H1 (cell line): Measurements from ENCODE around the gene PRDM15. TPM values are rescaled to one million over a fixed set of nuclear protein-coding genes. Genes with fewer than 3 reads are reported as not detected.

Experiments used
- CTCF ChIA-PET: fragments of 300-600 bp; sonication (Branson Sonifier 250); formaldehyde crosslinking; loops from one replicate; lab custom pipeline; 2021; ENCODE audit not compliant: partially characterized antibody; lab: Charles Lee
- POLR2A ChIA-PET: fragments of 300-600 bp; sonication (Branson Sonifier 250); formaldehyde crosslinking; loops from one replicate; lab custom pipeline; 2021; ENCODE audit warnings: inconsistent platforms; ENCODE audit not compliant: partially characterized antibody; lab: Charles Lee
- DNase-seq, 2 experiments: peaks; one replicate each; pipeline versions ENCODE4 v3.0.0 to v3.0.0-alpha.2; 2010 to 2022; ENCODE audit warnings: low spot score in 2 of 2, low read depth in 1 of 2, mixed read lengths in 1 of 2
- FAIRE-seq: peaks from 2 replicates; lab custom pipeline; 2011; peaks lifted over from hg19 to GRCh38; lab: Jason Lieb, UNC
- H2AFZ ChIP-seq: 2 replicates; pipeline ENCODE4 v1.8.1; 2012; ENCODE audit warnings: low read length, inconsistent platforms
- H2AK5ac ChIP-seq: 2 replicates; pipeline ENCODE4 v1.6.1; 2013; ENCODE audit warnings: low read depth, low read length
- H2BK120ac ChIP-seq: replicated peaks from 2 replicates; pipeline ENCODE3; 2013; ENCODE audit warnings: low read depth, low read length, inconsistent platforms
- H2BK12ac ChIP-seq: 2 replicates; pipeline ENCODE4 v1.6.1; 2013; ENCODE audit warnings: low read depth, low read length
- H2BK15ac ChIP-seq: 2 replicates; pipeline ENCODE4 v1.6.1; 2013; ENCODE audit warnings: low read length
- H2BK20ac ChIP-seq: 2 replicates; pipeline ENCODE4 v1.6.1; 2013; ENCODE audit warnings: low read length
- H2BK5ac ChIP-seq: 2 replicates; pipeline ENCODE4 v1.6.1; 2013; ENCODE audit warnings: low read depth, low read length
- H3K14ac ChIP-seq: 2 replicates; pipeline ENCODE4 v1.6.1; 2013; ENCODE audit warnings: inconsistent platforms; ENCODE audit not compliant: insufficient read length
- H3K18ac ChIP-seq: 2 replicates; pipeline ENCODE4 v1.6.1; 2013; ENCODE audit warnings: low read length; ENCODE audit errors: extremely low read depth
- H3K23ac ChIP-seq: 2 replicates; pipeline ENCODE4 v1.6.1; 2013; ENCODE audit warnings: inconsistent platforms; ENCODE audit not compliant: insufficient read length
- H3K23me2 ChIP-seq: 2 replicates; pipeline ENCODE4 v1.6.1; 2013; ENCODE audit warnings: low read depth, low read length
- H3K27ac ChIP-seq: 2 replicates; pipeline ENCODE4 v1.6.1; 2011; ENCODE audit warnings: low read depth, low read length, inconsistent platforms
- H3K27me3 ChIP-seq, 4 experiments: replicated peaks in 1 of 4; 1 replicate in 1 of 4; 2 replicates in 3 of 4; pipeline versions ENCODE4 v1.6.1 to v1.8.1; 2011 to 2013; ENCODE audit warnings: low read length in 3 of 4, mild to moderate bottlenecking in 3 of 4, inconsistent platforms in 2 of 4, mixed read lengths in 2 of 4, moderate library complexity in 1 of 4; ENCODE audit not compliant: control insufficient read depth in 3 of 4, insufficient read depth in 3 of 4; ENCODE audit errors: extremely low read depth in 1 of 4
- H3K36me3 ChIP-seq, 4 experiments: 2 replicates each; pipeline versions ENCODE4 v1.6.1 to v1.8.1; 2011 to 2013; ENCODE audit warnings: mild to moderate bottlenecking in 4 of 4, low read length in 3 of 4, moderate library complexity in 2 of 4, control low read depth in 1 of 4, inconsistent platforms in 1 of 4; ENCODE audit not compliant: insufficient read depth in 4 of 4, control insufficient read depth in 2 of 4
- H3K4ac ChIP-seq: replicated peaks from 2 replicates; pipeline ENCODE3; 2013; ENCODE audit warnings: low read length, low read depth, mixed read lengths, inconsistent platforms; ENCODE audit not compliant: insufficient read length
- H3K4me1 ChIP-seq, 4 experiments: replicated peaks in 1 of 4; 1 replicate in 1 of 4; 2 replicates in 3 of 4; pipeline versions ENCODE4 v1.6.1 to v1.8.1; 2011 to 2013; ENCODE audit warnings: low read length in 3 of 4, inconsistent platforms in 2 of 4, mixed read lengths in 1 of 4; ENCODE audit not compliant: insufficient read depth in 4 of 4, control insufficient read depth in 3 of 4
- H3K4me2 ChIP-seq, 2 experiments: 2 replicates each; pipeline versions ENCODE4 v1.6.1 to v1.8.1; 2011 to 2013; ENCODE audit warnings: low read depth in 2 of 2, low read length in 2 of 2, control low read depth in 1 of 2, inconsistent platforms in 1 of 2, mild to moderate bottlenecking in 1 of 2; ENCODE audit not compliant: insufficient read depth in 1 of 2
- H3K4me3 ChIP-seq, 4 experiments: fragments of 200-600, 300-600 bp in 1 of 4; sonication (generic), shearing (Covaris generic), sonication (Bioruptor Twin) in 1 of 4; 2 replicates each; pipeline versions ENCODE4 v1.5.1 to v1.8.1; 2011 to 2016; ENCODE audit warnings: low read length in 4 of 4, low read depth in 3 of 4, control low read depth in 2 of 4, inconsistent platforms in 2 of 4, mild to moderate bottlenecking in 2 of 4, mixed read lengths in 1 of 4, moderate library complexity in 1 of 4; ENCODE audit not compliant: insufficient read depth in 2 of 4; ENCODE audit errors: extremely low read depth in 1 of 4
- H3K56ac ChIP-seq: replicated peaks from 2 replicates; pipeline ENCODE3; 2013; ENCODE audit warnings: low read depth, mild to moderate bottlenecking, mixed read lengths, low read length, inconsistent platforms; ENCODE audit not compliant: insufficient read length
- H3K79me1 ChIP-seq: 2 replicates; pipeline ENCODE4 v1.6.1; 2013; ENCODE audit warnings: low read depth, low read length, control low read depth
- H3K79me2 ChIP-seq, 2 experiments: 2 replicates each; pipeline versions ENCODE4 v1.6.1 to v1.8.1; 2012 to 2013; ENCODE audit warnings: low read length in 2 of 2, mild to moderate bottlenecking in 2 of 2, inconsistent platforms in 1 of 2; ENCODE audit not compliant: insufficient read depth in 2 of 2, control insufficient read depth in 1 of 2
- H3K9ac ChIP-seq, 4 experiments: replicated peaks in 1 of 4; 1 replicate in 1 of 4; 2 replicates in 3 of 4; pipeline versions ENCODE4 v1.6.1 to v1.8.1; 2011 to 2013; ENCODE audit warnings: low read depth in 3 of 4, low read length in 3 of 4, control low read depth in 2 of 4, mild to moderate bottlenecking in 2 of 4, moderate library complexity in 2 of 4, inconsistent platforms in 1 of 4; ENCODE audit errors: extremely low read depth in 1 of 4
- H3K9me3 ChIP-seq, 2 experiments: 2 replicates each; pipeline versions ENCODE4 v1.6.1 to v1.8.1; 2012 to 2013; ENCODE audit warnings: mild to moderate bottlenecking in 2 of 2, moderate library complexity in 2 of 2, control low read depth in 1 of 2, inconsistent platforms in 1 of 2, low read depth in 1 of 2, low read length in 1 of 2, mixed read lengths in 1 of 2; ENCODE audit not compliant: insufficient read depth in 2 of 2
- H4K20me1 ChIP-seq, 2 experiments: replicated peaks in 1 of 2; 2 replicates each; pipeline versions ENCODE3 to v1.8.1; 2011 to 2013; ENCODE audit warnings: inconsistent platforms in 2 of 2, low read length in 2 of 2, mild to moderate bottlenecking in 1 of 2; ENCODE audit not compliant: insufficient read depth in 2 of 2, control insufficient read depth in 1 of 2
- H4K5ac ChIP-seq: 2 replicates; pipeline ENCODE4 v1.6.1; 2013; ENCODE audit warnings: low read length, low read depth, mixed read lengths, inconsistent platforms; ENCODE audit not compliant: insufficient read length
- H4K8ac ChIP-seq: 2 replicates; pipeline ENCODE4 v1.8.0; 2013; ENCODE audit warnings: mild to moderate bottlenecking, moderate library complexity, low read length, inconsistent platforms; ENCODE audit not compliant: insufficient read depth; ENCODE audit errors: extremely low read depth
- H4K91ac ChIP-seq: replicated peaks from 2 replicates; pipeline ENCODE3; 2013; ENCODE audit warnings: low read length, mixed read lengths, inconsistent platforms; ENCODE audit not compliant: insufficient read length
- CBX8 ChIP-seq: fragments of 300-800, 300-1000 bp; sonication (generic); IDR thresholded peaks from 2 replicates; pipeline ENCODE4 v1.7.1; 2016; ENCODE audit warnings: low read depth, low read length, borderline replicate concordance
- CHD1 ChIP-seq: IDR thresholded peaks from 2 replicates; pipeline ENCODE4 v1.6.1; 2012; ENCODE audit warnings: low read depth, low read length, improper control_type of control experiment
- RNF2 ChIP-seq: fragments of 200-900, 300-1000 bp; sonication (generic); IDR thresholded peaks from 2 replicates; pipeline ENCODE4 v1.7.1; 2016; ENCODE audit warnings: borderline replicate concordance, low read depth, mild to moderate bottlenecking, antibody characterized with exemption, low read length; ENCODE audit not compliant: poor library complexity, severe bottlenecking; ENCODE audit errors: missing control alignments
- SIX5 ChIP-seq: IDR thresholded peaks from 2 replicates; pipeline ENCODE4 v1.6.1; 2011; ENCODE audit warnings: mild to moderate bottlenecking, low read depth, low read length
- SUZ12 ChIP-seq: fragments of 200-600 bp; sonication (generic); IDR thresholded peaks from 2 replicates; pipeline ENCODE4 v1.6.1; 2012; ENCODE audit warnings: mild to moderate bottlenecking, inconsistent platforms, low read length, moderate library complexity, mixed read lengths
- TAF1 ChIP-seq: IDR thresholded peaks from 2 replicates; pipeline ENCODE4 v1.6.1; 2011; ENCODE audit warnings: mild to moderate bottlenecking, low read depth, low read length
- TCF12 ChIP-seq: IDR thresholded peaks from 2 replicates; pipeline ENCODE4 v1.6.1; 2011; ENCODE audit warnings: low read depth, mild to moderate bottlenecking, low read length
- YY1 ChIP-seq: IDR thresholded peaks from 2 replicates; pipeline ENCODE4 v1.6.1; 2011; ENCODE audit warnings: low read depth, mild to moderate bottlenecking, low read length
- WGBS, 2 experiments: shearing (Covaris generic) in 1 of 2; methylation state at CpG; one replicate each; pipeline versions ENCODE4 v1.1.6 to v1.1.7; 2013 to 2015; ENCODE audit warnings: low lambda C conversion rate in 2 of 2, mixed read lengths in 2 of 2, inconsistent platforms in 1 of 2, low coverage in 1 of 2, missing lambda C conversion rate in 1 of 2; ENCODE audit not compliant: insufficient replicate concordance in 2 of 2, insufficient coverage in 1 of 2, insufficient read length in 1 of 2; ENCODE audit errors: extremely low coverage in 1 of 2, missing lambda C conversion rate in 1 of 2; 5-methylcytosine and 5-hydroxymethylcytosine counted together
- polyA plus RNA-seq, 7 experiments: library from polyadenylated mRNA; depleted of rRNA in 3 of 7; stranded (reverse) in 5 of 7; unstranded in 2 of 7; fragments of >200 nt in 5 of 7; fragments of 200-250 nt in 2 of 7; gene quantifications; 1 replicate in 5 of 7; 2 replicates in 1 of 7; 4 replicates in 1 of 7; pipeline versions ENCODE4 v1.2.1 to v1.2.3, GENCODE V29; 2011 to 2013; ENCODE audit warnings: missing spikeins in 2 of 7, mixed read lengths in 2 of 7
- total RNA-seq: library from RNA; stranded (reverse); fragmentation: NEBNext Ultra II Directional; extraction: Animal tissue kit (Norgen Biotek cat#: 25700); gene quantifications from 2 replicates; pipeline ENCODE4 v1.2.1, GENCODE V29; 2021

The PRDM15 gene
- total and polyA plus RNA-seq, 2 of the 8 experiments (the other 6 are each of a cell fraction or from before 2014, with no cell fraction given): 9.7 to 10.5 TPM

GRCh38 chr21:41894922-41895557, 15.9 kb upstream of the PRDM15 start:
- H3K4me2 ChIP-seq: no peak overlapping the region

More at GRCh38 chr21:41894922-41895557, 15.9 kb upstream of the PRDM15 start:
- Histone ChIP-seq H4K20me1 (peaks cover 0 to 2% of the 10 kb centered on the region in 2 experiments), H3K56ac (no peak overlapping the region), H3K9me3 (no peaks in the 10 kb centered on the region), H3K36me3 (peaks cover 0 to 2% (median 0%) of the 10 kb centered on the region in 4 experiments; a peak in 1 of 8 replicates), H2BK15ac (no peak overlapping the region; the same call in 1 of the 2 replicates), H3K23ac (no peak overlapping the region), H4K91ac (no peak overlapping the region), H3K9ac (no peak overlapping the region), H2AK5ac (no peak overlapping the region), H4K5ac (no peak overlapping the region), H3K4ac (no peak overlapping the region), H2AFZ (no peak overlapping the region), H2BK20ac (no peak overlapping the region), H3K27me3 (no peaks in the 10 kb centered on the region), H3K79me2 (no peaks in the 10 kb centered on the region), H4K8ac (no peak overlapping the region; the same call in 1 of the 2 replicates), H3K4me3 (no peak overlapping the region), H3K27ac (no peak overlapping the region), H2BK120ac (no peak overlapping the region), H3K23me2 (no peaks in the 10 kb centered on the region), H2BK5ac (no peak overlapping the region), H2BK12ac (no peak overlapping the region), H3K4me1 (peaks cover 4 to 23% (median 19%) of the 10 kb centered on the region in 4 experiments), H3K18ac (no peak overlapping the region), H3K14ac (no peak overlapping the region), H3K79me1 (no peaks in the 10 kb centered on the region)
- WGBS, 2 experiments: 87% methylated on average over 13 of the region's 13 CpGs; no CpG with 5 or more reads in 1 of the 2 experiments
- FAIRE-seq (no peak), DNase-seq (no peak)
- no peak for TF ChIP-seq CBX8
- TF ChIP-seq TCF12: no peak
- TF ChIP-seq SUZ12: no peak
- no peak for TF ChIP-seq TAF1
- TF ChIP-seq CHD1: no peak
- TF ChIP-seq SIX5: no peak
- TF ChIP-seq RNF2: no peak
- TF ChIP-seq YY1: no peak
- ChIA-PET CTCF (interaction anchor here (0.9 to 2.9 kb wide), 2 partner anchors 17 to 197 kb away, joined by 3 to 8 read pairs; no protein-coding TSS in a partner anchor), POLR2A (interaction anchor here (0.7 to 1.4 kb wide), 3 partner anchors 9 to 17 kb away, joined by 3 to 5 read pairs (median 3); no protein-coding TSS in a partner anchor)
